NCI-H2081 treated with DMSO at 0.1 percent for 48 hours (cell line): Measurements from ENCODE around the gene ZNF407.
A peak's percentile ranks its signal among the peaks of the same experiment; 100 is the strongest.

Source experiments
- DNase-seq: peaks from one replicate; lab custom pipeline; 2025; lab: John Stamatoyannopoulos, UW

The ZNF407 gene

DNA sequence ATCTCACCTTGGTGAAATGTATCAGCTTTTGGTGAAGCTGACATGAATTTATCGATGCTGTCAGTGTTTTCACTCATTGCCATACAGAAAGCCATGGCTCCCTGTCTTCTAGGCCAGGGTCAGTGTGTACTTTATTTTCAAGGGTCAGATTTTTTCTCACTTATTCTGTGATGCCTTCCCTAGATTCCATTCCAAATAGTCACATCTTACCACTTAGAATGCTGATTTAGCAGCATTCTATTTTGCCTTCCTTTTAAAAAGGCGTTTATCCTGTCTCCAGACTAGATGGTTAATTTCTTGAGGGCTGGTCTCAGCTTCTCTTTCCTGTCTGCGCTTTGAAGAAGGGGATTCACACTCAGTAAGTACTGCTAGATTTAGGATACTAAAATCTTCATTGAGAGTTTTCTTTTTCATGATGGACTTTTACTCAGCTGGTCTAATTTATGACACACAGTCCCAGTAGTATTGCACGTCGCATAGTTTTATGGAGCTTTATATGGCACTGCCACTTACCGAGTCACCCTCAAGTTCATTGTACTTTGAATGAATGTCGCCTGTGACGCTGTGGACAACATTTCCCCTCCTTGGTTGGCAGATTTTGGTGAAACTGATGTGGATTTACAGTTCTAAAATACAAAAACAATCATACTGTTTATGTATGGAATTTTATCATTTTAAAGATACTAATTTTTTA lies 194.0 kb downstream of the ZNF407 start:
- no peak for DNase-seq

DNA sequence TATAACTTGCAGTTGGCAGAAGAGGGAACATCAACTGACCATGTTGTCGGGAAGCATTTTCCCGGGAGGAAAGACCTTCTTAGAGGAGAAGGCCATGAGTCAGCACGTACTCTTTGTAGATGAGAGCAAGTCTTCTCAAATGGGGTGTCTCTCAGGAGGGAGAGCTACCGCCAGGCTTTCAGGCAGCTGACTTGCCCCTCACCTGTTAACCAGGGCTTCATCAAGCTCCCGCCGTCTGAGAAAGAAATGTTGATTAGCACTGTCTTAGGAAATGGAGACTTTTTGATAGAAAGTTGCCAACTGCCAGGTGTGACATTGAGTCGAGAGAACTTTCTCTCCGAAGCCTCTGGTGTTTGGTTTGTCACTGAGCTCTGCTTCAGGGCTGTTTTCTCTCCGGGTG lies 196.1 kb downstream of the ZNF407 start:
- DNase-seq = no peak

DNA sequence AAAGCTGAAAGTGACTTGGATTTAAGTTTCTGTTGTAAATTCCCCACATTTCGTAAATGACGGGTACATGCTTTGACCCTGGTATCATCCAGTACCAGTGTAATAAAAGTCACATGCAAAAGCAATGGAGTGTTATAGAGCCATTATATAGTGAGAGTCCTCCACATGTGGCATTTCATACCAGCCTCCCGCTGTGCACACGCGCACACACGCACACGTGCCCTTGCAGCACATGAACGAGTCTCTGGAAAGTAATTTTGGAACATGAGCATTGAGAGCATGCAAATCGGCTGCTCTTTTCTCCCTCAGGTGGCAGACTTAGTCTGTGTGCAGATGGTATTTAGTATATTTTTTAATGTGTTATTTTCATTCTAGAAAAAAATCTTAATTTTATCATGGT lies 198.1 kb downstream of the ZNF407 start:
- DNase-seq = no peak

DNA sequence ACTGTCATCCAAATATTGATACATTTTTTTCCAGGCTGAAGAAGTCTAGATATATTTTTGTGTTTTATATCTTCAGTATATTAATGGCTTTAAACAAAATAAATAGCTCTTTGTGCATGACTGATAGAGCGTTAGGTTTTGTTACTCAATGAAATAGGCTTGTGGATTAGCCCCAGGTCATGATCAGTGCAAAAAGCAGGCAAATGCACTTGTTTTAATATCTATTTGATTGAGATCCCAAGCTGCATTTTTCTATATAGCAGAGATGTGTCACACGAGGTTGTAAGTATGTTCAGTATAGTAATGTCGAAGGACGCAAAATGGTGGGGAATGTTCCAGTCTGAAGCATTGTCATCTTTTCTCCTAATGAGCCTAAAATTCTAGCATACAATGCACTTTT lies 198.5 kb downstream of the ZNF407 start:
- DNase-seq = no peak

DNA sequence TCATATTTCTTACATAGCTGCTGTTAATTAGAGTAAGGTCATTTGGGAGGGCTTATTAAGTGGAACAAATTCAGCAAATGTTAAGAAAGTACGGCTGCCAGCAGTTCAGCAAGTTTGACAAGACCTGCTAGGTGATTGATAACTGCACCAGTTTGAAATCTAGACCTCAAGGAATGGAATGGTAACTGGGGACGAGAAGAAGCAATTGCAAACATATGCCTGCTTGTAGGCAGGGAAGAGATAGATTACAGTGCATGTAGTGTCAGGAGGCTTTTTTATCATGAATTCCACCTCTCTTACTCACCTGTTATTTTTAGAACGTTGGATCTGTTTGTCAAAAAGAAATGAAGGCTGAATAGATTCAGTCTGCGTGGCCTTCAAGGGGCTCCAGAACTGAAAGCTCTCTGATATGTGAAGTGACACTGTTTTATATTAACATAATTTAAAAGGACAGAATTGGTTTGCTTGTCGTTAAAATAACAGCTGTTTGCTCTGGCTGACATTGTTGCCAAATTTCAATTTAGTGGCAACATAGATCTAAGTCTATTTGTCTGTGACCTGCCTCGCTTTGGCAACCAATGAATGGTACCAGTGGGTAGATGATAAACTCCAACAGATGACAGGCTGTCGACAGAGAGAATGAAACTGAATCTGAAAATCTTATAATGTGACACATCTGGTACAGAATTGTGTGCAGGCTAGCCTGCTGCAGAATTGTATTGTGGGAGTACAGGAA lies 199.3 kb downstream of the ZNF407 start:
- no peak for DNase-seq

DNA sequence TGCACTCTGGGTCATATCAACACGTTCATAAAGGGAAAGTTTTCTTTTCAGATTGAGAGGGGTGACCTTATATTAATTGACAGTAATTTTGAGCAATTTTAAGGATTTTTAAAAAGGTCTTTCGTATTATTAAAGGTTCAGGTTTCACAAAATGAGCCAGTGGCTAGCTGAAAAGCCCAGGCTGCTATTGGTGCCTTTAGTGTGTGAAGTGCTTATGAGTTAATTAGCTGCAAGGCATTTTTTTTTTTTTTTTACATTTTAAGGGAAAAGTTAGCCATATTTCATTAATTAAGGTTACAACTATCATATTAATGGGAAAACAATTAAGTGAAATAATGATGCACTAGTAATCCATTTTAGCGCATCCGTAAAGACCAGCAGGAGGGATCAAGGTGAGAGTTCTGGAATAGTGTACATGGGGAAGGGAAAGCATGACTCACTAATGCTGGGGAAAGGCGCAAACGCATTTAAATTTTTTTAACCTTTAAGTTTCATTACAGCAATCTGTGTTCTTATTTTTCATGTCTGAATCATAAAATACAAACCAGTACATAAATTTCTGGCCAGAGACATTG lies 200.0 kb downstream of the ZNF407 start:
- DNase-seq = no peak

DNA sequence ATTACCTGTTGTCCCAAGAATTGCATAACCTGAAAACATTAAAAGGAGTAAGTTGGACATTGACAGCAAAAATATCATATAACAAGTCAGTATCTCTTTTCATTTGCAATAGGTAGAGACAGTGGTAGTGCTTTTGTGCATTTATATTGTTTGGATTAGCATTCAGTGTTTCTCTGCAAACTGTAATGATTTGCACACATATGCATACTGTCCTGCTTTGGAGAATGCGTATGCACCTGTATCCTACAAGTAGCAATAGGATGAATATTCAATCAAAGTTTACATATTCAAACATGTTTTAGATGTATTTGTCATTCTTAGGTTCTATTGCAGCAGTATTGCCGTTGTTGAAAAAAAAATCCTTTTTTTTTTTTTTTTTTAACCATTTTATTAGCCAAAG lies 201.9 kb downstream of the ZNF407 start:
- no peak for DNase-seq

DNA sequence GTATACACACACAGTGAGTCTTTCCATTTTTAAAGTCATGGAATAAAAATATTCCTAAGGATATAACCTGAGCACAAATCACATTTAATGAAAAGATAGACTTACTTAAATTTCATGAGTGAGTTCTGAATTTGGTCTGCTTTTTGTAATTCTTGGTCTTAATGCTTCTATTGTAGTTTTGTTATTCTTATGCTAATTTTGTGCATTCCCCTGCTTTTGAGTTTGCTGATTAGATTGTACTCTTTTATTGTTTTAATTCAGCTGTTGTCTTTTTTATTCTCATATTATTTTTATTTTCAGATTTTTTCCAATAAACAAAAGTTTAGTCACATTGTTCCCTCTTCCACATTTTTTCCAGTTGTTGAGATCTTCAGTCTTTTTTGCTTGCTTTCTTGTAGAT lies 202.4 kb downstream of the ZNF407 start:
- no peak for DNase-seq

DNA sequence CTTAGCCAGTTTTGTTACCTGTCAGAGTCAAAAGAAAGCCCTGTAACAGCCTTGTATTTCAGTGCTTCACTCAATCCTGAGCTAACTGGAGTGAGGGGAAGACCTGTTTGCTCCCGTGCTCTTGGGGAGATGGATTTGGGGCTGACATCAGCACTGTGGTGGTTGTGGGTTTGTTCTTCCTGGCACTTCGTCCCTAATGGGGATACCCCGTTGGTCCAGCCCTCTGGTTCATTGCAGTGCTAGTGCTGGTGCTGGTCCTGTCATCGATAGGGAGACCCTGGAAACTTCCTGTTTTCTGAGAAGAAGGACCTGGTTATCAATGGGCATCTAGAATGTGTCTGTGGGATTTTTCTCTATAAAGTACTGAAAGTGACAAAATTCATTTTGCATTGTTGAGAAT lies 205.4 kb downstream of the ZNF407 start:
- no peak for DNase-seq

DNA sequence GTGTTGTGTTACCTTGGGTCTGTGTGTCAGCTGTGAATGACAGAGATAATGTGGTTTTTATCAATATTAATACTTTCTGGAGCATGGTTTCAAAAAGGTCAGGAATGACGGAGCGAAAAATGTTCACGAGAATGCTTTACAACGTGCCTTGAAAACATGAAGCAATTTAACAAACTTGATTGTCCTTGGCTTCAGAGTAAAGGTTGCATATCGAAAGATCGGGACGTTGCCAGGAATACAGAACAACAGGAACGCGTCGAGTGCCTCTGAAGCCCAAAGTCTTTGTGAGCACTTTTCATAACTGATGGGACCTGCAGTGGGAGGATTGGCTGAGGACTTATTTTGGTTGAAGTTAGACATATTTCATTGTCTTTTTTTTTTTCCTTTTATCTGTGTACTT lies 206.1 kb downstream of the ZNF407 start:
- DNase-seq = no peak

DNA sequence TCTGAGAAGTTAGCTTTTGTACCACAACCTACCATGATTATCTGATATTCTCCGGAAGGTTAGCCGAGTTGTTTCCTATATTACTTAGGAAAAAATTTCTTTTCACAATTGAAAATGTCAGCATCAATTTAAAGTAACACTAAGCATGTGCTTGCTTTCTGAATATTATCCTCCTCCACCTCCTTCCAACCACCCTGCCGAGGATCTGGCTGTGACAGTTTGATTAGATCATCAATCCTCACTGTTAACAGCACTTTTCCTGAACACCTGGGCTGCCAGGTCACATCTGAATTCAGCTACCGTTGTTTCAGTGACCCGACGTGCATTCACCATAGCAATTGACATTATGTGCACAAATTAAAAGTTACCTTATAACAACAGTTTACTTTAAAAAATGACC lies 207.0 kb downstream of the ZNF407 start:
- DNase-seq = peak; percentile 72

DNA sequence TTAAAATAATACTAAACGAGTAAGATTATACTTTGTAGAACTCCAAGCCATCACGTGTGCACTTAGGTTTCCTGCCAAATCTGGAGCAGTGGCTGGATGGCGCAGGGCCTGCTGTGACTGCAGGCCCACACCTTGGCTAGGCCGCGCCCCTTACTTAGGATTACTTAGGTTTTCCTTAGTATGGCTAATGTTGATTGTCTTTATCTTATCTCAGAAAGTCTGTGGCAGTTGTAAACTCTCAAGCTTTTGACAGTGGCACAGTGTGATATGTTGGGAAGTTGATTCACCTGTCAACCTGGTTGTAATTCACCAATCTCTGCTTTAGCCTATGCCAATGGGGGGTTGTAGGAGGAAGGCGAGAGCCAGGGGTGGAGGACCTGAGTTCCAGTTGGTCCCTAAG lies 208.4 kb downstream of the ZNF407 start:
- no peak for DNase-seq

DNA sequence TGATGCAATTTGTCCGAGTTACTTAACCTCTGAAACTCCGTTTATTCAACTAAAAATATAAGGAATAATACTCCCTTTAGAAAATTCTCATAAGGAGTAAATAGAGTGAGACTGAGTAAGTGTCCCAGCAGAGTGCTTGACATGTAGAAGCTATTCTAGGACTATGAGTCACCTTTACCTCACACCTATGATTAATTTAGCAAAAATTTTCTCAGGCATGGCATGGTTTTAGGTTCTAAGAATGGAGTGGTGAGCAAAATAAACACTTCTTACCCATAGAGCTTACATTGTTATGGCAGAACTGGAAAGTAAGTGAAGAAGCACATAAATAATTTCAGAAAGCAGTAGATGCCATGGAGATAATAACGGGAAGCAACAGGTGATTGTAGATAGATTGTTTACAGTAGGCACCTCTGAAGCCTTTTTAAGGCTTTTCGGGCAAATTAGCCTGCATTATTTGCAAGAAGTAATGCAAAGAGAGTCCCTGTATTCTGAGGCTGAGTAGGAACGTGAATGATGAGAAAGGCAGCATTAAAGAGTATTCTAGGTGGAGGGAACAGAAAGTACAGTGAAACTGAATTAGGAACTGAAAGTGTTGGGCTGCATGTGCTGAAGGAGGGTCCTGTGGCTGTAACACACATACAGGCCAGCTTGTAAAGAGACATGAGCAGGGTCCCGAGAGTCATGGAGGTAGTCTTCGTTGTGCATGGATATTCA lies 209.2 kb downstream of the ZNF407 start:
- DNase-seq = no peak

DNA sequence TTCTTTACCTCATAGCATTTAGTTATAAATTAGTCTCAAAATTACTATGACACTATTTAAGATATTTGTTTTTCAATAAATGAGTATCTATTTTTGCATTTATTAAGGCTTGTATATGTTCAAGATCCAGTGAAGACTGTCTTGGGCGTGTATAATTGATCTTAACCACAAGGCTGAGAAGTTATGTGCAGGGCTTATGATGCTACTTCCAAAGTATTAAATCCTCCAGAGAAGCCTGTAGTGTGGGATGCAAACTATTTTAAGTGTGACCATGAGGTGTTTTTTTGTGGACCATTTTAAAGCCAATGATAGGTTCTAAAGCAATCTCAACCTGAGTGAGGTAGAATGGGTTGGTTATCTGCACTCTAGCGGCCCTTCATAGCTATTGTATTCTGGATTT lies 219.9 kb downstream of the ZNF407 start:
- no peak for DNase-seq

DNA sequence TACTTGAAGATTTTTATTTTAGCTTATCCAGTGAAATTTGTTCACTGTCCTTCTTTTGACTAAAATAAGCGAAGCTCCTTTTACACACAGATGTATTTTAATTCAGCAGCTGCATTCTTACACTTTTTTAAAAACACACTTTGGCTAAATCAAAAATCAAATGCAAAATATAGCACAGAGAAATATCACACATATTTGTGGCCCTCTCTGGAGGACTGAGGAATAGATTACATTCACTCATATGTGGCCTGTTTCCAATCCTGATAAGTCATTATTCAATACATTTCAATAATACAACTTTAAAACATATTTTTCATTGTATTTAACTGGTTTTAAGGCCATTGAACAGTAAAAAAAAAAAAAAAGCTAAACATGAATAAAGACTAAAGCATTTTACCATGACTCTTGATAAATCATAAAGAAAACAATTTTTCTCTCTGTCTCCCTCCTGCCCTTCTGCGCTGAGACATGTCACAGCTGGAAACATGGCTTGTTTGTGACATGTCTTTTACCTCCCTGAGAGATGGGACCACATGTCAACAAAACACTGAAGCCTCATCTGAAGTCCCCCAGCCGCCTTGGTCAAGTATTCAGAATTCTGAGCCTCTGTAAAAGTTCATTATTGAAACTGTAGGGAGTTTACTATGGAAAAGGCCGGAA lies 221.0 kb downstream of the ZNF407 start:
- DNase-seq = no peak

DNA sequence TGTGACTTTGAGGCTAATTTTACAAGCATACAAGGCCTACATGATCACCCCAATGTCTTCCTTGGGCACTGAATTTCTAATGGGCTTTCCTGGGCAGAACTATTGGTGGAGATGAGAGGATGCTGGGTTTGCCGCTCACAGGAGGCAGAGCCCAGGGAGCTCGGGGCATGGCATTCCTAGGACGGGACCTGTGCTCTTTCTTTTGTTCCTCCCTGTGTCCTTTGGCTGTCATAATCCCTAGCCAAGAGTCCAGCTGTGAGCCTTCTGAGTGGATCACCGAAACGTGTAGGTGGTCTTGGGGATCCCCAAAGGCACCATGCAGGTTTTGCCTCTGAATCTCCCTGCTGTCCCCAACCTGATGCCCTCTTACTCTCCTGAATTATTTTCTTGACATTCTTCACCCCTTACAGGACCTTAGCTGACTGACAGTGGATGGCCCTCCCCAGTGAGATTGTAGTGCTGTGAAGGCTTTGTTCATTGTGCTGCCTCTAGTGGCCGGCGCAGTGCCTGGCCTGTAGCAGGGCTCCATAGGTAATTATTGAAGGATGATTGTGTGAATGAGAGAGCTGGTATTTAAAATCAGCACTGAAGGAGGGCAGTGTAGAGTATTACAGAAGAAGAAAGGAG lies 221.9 kb downstream of the ZNF407 start:
- no peak for DNase-seq

DNA sequence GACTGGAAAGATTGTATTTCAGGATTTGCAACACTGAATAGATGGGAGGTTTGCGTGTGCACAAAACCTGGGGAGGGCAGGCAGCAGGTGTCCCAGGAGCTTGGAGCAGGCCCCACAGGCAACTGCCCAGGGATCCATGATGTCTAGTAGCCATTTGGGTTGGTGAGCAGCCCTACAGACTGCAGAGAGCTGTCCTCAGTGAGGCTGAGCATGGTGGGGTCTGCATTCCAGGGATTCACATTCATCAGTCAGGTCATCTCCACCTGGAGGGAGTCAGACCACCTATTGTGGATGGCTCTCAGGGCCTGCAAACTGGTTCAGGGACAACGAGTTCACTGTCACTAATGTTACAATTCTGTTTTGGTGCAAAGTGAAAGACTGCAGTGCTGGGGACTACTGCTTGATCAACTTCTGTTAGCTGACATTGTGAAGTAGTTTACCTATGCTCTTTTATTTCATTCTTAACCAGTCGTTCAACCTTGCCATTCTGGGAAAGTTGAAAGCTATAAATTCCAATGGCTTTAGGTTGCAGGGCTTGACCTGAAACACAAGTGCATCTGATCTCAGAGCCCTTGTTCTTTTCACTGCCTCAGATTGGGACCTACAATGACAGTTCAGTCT lies 222.6 kb downstream of the ZNF407 start:
- no peak for DNase-seq

DNA sequence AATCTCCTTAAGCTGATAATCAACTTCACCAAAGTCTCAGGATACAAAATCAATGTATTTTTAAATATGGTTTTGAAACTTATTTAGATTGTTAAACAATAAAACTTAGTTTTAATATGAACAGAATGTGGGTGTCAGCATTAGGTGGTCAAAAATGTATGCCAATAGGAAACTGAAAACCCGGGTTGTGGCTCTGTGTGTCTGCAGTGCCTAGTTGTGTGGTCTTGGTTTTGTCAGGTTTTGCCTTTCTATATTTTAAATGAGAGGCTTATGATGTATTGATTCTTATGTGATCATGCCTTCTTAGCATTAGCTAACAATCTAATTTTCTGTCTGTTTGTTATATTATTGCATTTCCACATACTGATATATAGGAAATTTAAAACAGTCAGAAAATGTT lies 227.8 kb downstream of the ZNF407 start:
- DNase-seq = no peak

DNA sequence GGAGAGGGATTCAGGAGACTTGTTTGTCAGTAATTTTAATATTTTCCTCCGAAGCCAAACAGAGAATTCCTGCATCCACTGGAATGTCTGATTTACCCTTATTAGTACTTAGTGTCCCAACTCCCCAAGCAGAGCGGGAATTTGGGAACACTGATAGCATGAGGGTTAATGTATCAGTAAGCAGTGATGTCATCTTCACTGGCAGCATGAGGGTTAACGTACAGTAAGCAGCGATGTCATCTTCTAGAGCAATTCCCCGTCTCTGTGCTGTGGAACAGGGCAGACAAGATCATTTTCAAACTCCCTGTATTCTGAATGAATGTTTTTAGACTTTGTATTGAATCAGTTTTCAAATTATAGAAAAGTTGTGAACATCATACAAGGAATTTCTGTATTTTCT lies 228.9 kb downstream of the ZNF407 start:
- DNase-seq = no peak

DNA sequence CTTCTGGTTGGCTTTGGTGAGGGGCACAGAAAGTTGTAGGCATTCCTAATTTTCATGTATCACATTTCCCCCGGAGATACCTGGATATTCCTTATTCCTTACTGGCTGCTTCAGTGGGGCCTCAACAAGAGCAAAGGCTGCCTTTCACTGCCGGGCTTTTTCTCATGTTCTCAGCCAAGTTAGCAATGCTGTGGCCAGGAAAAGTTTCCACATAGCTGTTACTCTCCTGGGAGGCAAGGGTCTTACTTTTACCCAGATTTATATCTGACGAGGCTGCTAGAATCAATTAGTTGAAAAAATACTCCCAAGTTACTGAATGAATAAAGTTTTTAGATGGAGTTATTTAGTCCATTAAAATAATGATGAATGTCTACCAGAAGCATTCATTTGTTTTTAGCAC lies 230.5 kb downstream of the ZNF407 start:
- no peak for DNase-seq

DNA sequence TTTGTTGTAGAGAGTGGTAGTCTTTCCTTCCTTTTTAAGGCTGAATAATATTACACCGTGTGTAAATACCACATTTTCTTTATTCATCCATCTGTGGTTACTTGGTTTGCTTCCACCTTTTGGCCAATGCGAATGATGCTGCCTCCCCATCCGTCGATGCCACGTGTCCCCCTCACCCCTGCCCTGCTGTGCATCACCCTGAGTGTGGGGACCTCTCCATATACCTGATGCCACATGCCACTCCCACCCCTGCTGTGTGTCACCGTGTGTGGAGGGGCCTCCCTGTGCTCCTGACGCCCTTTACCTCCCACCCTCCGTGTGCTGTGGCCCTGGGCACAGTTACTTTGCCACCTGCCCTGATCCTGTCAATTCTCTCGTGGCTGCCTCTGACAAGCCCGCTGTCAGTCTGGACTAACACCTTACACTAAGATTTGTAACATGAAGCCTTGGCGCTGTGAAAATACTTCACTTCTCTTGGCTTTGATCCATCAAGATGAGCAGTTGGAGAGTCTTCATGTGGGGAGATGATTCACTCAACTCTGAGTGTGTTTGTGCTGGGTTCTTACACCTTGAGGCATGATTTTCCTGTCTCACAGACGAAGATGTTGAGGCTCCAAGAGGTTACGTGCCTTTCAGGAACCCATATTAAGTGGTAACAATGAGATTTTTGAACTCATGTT lies 234.0 kb downstream of the ZNF407 start:
- DNase-seq = no peak
